Uterus (tissue), 2 donors: ENCODE data around the gene GRID2.

Experiments used
- CTCF ChIP-seq, 4 experiments: fragments of 200-600 bp in 2 of 4; fragments of 450-650 bp in 2 of 4; sonication (generic) in 2 of 4; IDR thresholded peaks; one replicate each; pipeline ENCODE4 v1.5.1; 2016 to 2019; ENCODE audit warnings: antibody characterized with exemption in 4 of 4, mild to moderate bottlenecking in 2 of 4, moderate library complexity in 1 of 4
- POLR2A ChIP-seq, 2 donors: fragments of 450-650 bp; IDR thresholded peaks; one replicate each; pipeline ENCODE4 v1.6.1; 2016; ENCODE audit warnings: antibody characterized with exemption in 2 of 2, mild to moderate bottlenecking in 1 of 2, moderate library complexity in 1 of 2

DNA sequence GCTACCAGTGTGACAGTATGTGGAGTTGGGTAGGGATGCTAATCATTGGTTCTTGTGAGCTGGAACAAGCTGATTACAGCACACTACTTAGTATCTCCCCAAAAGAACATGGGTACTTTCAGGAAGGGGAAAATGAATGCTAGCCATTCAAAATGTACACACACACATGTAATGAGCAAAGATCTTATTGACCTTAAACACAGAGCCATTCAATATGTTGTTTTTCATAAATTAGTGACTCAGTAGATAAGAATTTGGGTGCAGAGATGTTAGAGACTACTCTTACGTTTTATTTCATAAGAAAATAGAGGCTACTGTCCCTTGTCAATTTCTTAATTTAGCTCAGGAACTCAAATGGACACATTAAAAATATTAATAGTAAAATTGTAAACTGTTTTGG is 1015.3 kb downstream of the GRID2 start:
- TF ChIP-seq CTCF (IDR thresholded peaks at IDR 0.05) (no peak), POLR2A (IDR thresholded peaks at IDR 0.05) (no peak)
